ENCODE data around the gene MAOA.

MAOA gene

GRCh38 chrX:43679058-43679457 is 23.0 kb downstream of the MAOA start:
- no peak overlapping the region for H3K23ac ChIP-seq (ENCODE audit: low read length)
- H3K14ac ChIP-seq (ENCODE audit: low read length), result no peak overlapping the region
- H3K4me2 ChIP-seq (ENCODE audit: low read length), result no peak overlapping the region
- no peak overlapping the region for H2BK12ac ChIP-seq (ENCODE audit: low read length)
- H3K79me1 ChIP-seq (ENCODE audit: low read length), result no peaks in the 10 kb centered on the region
- no peak overlapping the region for H3K4me3 ChIP-seq (ENCODE audit: low read depth, low read length)
- no peak overlapping the region for H3K4ac ChIP-seq (ENCODE audit: low read depth, low read length)
- H3K4me1 ChIP-seq (ENCODE audit: control insufficient read depth in 1 of 2, insufficient read depth in 2 of 2, low read length in 2 of 2), result no peaks in the 10 kb centered on the region
- no peak overlapping the region for H2AFZ ChIP-seq (ENCODE audit: insufficient read depth, low read length, poor library complexity)
- H3K36me3 ChIP-seq (ENCODE audit: control insufficient read depth in 1 of 2, insufficient read depth in 2 of 2, low read length in 2 of 2), result no peaks in the 10 kb centered on the region
- no peak overlapping the region for H4K91ac ChIP-seq (ENCODE audit: low read depth, low read length)
- no peaks in the 10 kb centered on the region for H3K9me3 ChIP-seq (ENCODE audit: insufficient read depth, low read depth, low read length)
- no peak overlapping the region for H3K27ac ChIP-seq (ENCODE audit: low read depth, low read length)
- H3K18ac ChIP-seq (ENCODE audit: low read length), result no peak overlapping the region
- WGBS (ENCODE audit: extremely low coverage, insufficient coverage, insufficient read length), result no CpG with 5 or more reads among the region's 3 CpGs
- H2BK5ac ChIP-seq (ENCODE audit: low read depth, low read length, poor library complexity), result no peak overlapping the region
- no peak overlapping the region for H2BK120ac ChIP-seq (ENCODE audit: insufficient read depth, low read length, poor library complexity)
- no peak overlapping the region for H3K9ac ChIP-seq (ENCODE audit: low read length)
- H4K12ac ChIP-seq (ENCODE audit: low read depth, low read length), result no peak overlapping the region
- H4K8ac ChIP-seq (ENCODE audit: low read depth, low read length), result no peak overlapping the region
- DNase-seq, result no peak
- no peak overlapping the region for H2AK5ac ChIP-seq (ENCODE audit: low read length)
- H3K27me3 ChIP-seq (ENCODE audit: insufficient read depth, low read length), result no peaks in the 10 kb centered on the region
- no peaks in the 10 kb centered on the region for H3K79me2 ChIP-seq (ENCODE audit: control insufficient read depth, insufficient read depth, low read length, poor library complexity)

- DNase-seq, result no peak
- no peak overlapping the region for H3K18ac ChIP-seq (ENCODE audit: low read length)
- H3K79me1 ChIP-seq (ENCODE audit: low read length), result no peaks in the 10 kb centered on the region
- no peaks in the 10 kb centered on the region for H3K36me3 ChIP-seq (ENCODE audit: control insufficient read depth in 1 of 2, insufficient read depth in 2 of 2, low read length in 2 of 2)
- H2BK5ac ChIP-seq (ENCODE audit: low read depth, low read length, poor library complexity), result no peak overlapping the region
- no peaks in the 10 kb centered on the region for H3K4me1 ChIP-seq (ENCODE audit: control insufficient read depth in 1 of 2, insufficient read depth in 2 of 2, low read length in 2 of 2)
- H3K9ac ChIP-seq (ENCODE audit: low read length), result no peak overlapping the region
- no peak overlapping the region for H3K27ac ChIP-seq (ENCODE audit: low read depth, low read length)
- no CpG with 5 or more reads among the region's 2 CpGs for WGBS (ENCODE audit: extremely low coverage, insufficient coverage, insufficient read length)
- no peak overlapping the region for H3K14ac ChIP-seq (ENCODE audit: low read length)
- no peaks in the 10 kb centered on the region for H3K79me2 ChIP-seq (ENCODE audit: control insufficient read depth, insufficient read depth, low read length, poor library complexity)
- H3K4ac ChIP-seq (ENCODE audit: low read depth, low read length), result no peak overlapping the region
- no peak overlapping the region for H3K23ac ChIP-seq (ENCODE audit: low read length)
- no peak overlapping the region for H2AK5ac ChIP-seq (ENCODE audit: low read length)
- no peak overlapping the region for H4K91ac ChIP-seq (ENCODE audit: low read depth, low read length)
- H3K4me2 ChIP-seq (ENCODE audit: low read length), result no peak overlapping the region
- H4K8ac ChIP-seq (ENCODE audit: low read depth, low read length), result no peak overlapping the region
- no peak overlapping the region for H4K12ac ChIP-seq (ENCODE audit: low read depth, low read length)
- H2BK120ac ChIP-seq (ENCODE audit: insufficient read depth, low read length, poor library complexity), result no peak overlapping the region
- no peak overlapping the region for H3K4me3 ChIP-seq (ENCODE audit: low read depth, low read length)
- no peak overlapping the region for H2BK12ac ChIP-seq (ENCODE audit: low read length)
- no peak overlapping the region for H2AFZ ChIP-seq (ENCODE audit: insufficient read depth, low read length, poor library complexity)
- H3K9me3 ChIP-seq (ENCODE audit: insufficient read depth, low read depth, low read length), result no peaks in the 10 kb centered on the region
- no peaks in the 10 kb centered on the region for H3K27me3 ChIP-seq (ENCODE audit: insufficient read depth, low read length)
Observed at GRCh38 chrX:43679778-43680177, 23.7 kb downstream of the MAOA start.

- Histone ChIP-seq H4K8ac (ENCODE audit: low read depth, low read length) (no peak overlapping the region), H3K79me2 (ENCODE audit: control insufficient read depth, insufficient read depth, low read length, poor library complexity) (no peaks in the 10 kb centered on the region), H3K4me2 (ENCODE audit: low read length) (no peak overlapping the region), H2BK120ac (ENCODE audit: insufficient read depth, low read length, poor library complexity) (no peak overlapping the region), H3K9me3 (ENCODE audit: insufficient read depth, low read depth, low read length) (no peaks in the 10 kb centered on the region), H2AFZ (ENCODE audit: insufficient read depth, low read length, poor library complexity) (no peak overlapping the region), H3K4ac (ENCODE audit: low read depth, low read length) (no peak overlapping the region), H4K12ac (ENCODE audit: low read depth, low read length) (no peak overlapping the region), H3K23ac (ENCODE audit: low read length) (no peak overlapping the region), H2BK12ac (ENCODE audit: low read length) (no peak overlapping the region), H3K4me3 (ENCODE audit: low read depth, low read length) (no peak overlapping the region), H3K36me3 (ENCODE audit: control insufficient read depth in 1 of 2, insufficient read depth in 2 of 2, low read length in 2 of 2) (no peaks in the 10 kb centered on the region), H3K14ac (ENCODE audit: low read length) (no peak overlapping the region), H3K9ac (ENCODE audit: low read length) (no peak overlapping the region), H3K27me3 (ENCODE audit: insufficient read depth, low read length) (no peaks in the 10 kb centered on the region), H2BK5ac (ENCODE audit: low read depth, low read length, poor library complexity) (no peak overlapping the region), H3K79me1 (ENCODE audit: low read length) (no peaks in the 10 kb centered on the region), H2AK5ac (ENCODE audit: low read length) (no peak overlapping the region), H3K27ac (ENCODE audit: low read depth, low read length) (no peak overlapping the region), H3K18ac (ENCODE audit: low read length) (no peak overlapping the region), H3K4me1 (ENCODE audit: control insufficient read depth in 1 of 2, insufficient read depth in 2 of 2, low read length in 2 of 2) (no peaks in the 10 kb centered on the region), H4K91ac (ENCODE audit: low read depth, low read length) (no peak overlapping the region)
- DNase-seq, result no peak
Observed at GRCh38 chrX:43682726-43683125, 26.6 kb downstream of the MAOA start.

- H2BK12ac ChIP-seq (ENCODE audit: low read length), result no peak overlapping the region
- H3K4me3 ChIP-seq (ENCODE audit: low read depth, low read length), result no peak overlapping the region
- H2AK5ac ChIP-seq (ENCODE audit: low read length), result no peak overlapping the region
- no peaks in the 10 kb centered on the region for H3K36me3 ChIP-seq (ENCODE audit: control insufficient read depth in 1 of 2, insufficient read depth in 2 of 2, low read length in 2 of 2)
- no peaks in the 10 kb centered on the region for H3K79me1 ChIP-seq (ENCODE audit: low read length)
- no peak overlapping the region for H3K23ac ChIP-seq (ENCODE audit: low read length)
- H3K14ac ChIP-seq (ENCODE audit: low read length), result no peak overlapping the region
- no peak overlapping the region for H4K91ac ChIP-seq (ENCODE audit: low read depth, low read length)
- H2BK120ac ChIP-seq (ENCODE audit: insufficient read depth, low read length, poor library complexity), result no peak overlapping the region
- H3K4me1 ChIP-seq (ENCODE audit: control insufficient read depth in 1 of 2, insufficient read depth in 2 of 2, low read length in 2 of 2), result no peaks in the 10 kb centered on the region
- H2BK5ac ChIP-seq (ENCODE audit: low read depth, low read length, poor library complexity), result no peak overlapping the region
- no peak overlapping the region for H2AFZ ChIP-seq (ENCODE audit: insufficient read depth, low read length, poor library complexity)
- no peak for DNase-seq
- H3K9me3 ChIP-seq (ENCODE audit: insufficient read depth, low read depth, low read length), result no peaks in the 10 kb centered on the region
- no peak overlapping the region for H3K27ac ChIP-seq (ENCODE audit: low read depth, low read length)
- no peaks in the 10 kb centered on the region for H3K27me3 ChIP-seq (ENCODE audit: insufficient read depth, low read length)
- H3K18ac ChIP-seq (ENCODE audit: low read length), result no peak overlapping the region
- no peak overlapping the region for H3K4ac ChIP-seq (ENCODE audit: low read depth, low read length)
- no peak overlapping the region for H4K12ac ChIP-seq (ENCODE audit: low read depth, low read length)
- no CpG with 5 or more reads among the region's 2 CpGs for WGBS (ENCODE audit: extremely low coverage, insufficient coverage, insufficient read length)
- H4K8ac ChIP-seq (ENCODE audit: low read depth, low read length), result no peak overlapping the region
- H3K9ac ChIP-seq (ENCODE audit: low read length), result no peak overlapping the region
- H3K4me2 ChIP-seq (ENCODE audit: low read length), result no peak overlapping the region
- no peaks in the 10 kb centered on the region for H3K79me2 ChIP-seq (ENCODE audit: control insufficient read depth, insufficient read depth, low read length, poor library complexity)
Observed at GRCh38 chrX:43685221-43685620, 29.1 kb downstream of the MAOA start.
